ENCODE measurements around the gene NHERF2.

NHERF2 gene

GRCh38 chr16:2026461-2027023 is at the start of gene NHERF2:
Gene NHERF2 (plus strand): TSS chr16:2026902. CDS start chr16:2027006, 104 bp downstream.
- H3K4me3 Mint-ChIP-seq: peak within 1 kb of the TSS; percentile 62 to 79

DNA sequence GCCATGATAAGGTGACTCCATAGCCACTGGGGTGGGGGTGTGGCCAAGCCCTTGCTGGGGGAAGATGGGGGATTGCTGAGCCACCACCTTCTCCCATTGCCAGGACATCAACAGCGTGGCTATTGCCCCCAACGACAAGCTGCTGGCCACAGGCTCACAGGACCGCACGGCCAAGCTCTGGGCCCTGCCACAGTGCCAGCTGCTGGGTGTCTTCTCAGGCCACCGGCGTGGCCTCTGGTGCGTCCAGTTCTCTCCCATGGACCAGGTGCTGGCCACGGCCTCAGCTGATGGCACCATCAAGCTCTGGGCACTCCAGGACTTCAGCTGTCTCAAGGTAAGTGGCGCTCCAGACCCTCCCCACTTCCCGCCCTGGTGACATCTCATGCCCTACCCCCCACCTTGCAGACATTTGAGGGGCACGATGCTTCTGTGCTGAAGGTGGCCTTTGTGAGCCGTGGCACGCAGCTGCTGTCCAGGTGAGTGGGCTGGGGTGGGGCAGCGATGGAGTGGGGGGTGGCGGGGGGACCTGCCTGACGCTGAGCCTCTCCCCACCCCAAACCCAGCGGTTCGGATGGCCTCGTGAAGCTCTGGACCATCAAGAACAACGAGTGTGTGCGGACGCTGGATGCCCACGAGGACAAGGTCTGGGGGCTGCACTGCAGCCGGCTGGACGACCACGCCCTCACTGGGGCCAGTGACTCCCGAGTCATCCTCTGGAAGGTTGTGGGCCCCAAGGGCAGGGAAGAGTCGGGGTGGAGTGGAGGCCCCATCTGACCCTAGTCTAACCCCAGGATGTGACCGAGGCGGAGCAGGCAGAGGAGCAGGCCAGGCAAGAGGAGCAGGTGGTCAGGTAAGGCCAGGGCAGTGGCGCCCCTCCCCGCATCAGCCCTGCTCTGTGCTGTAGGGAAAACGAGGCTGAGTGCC is 49.5 kb upstream of the NHERF2 start:
- H3K27me3 Mint-ChIP-seq: peaks cover 29% of the 10 kb centered on the region

More at GRCh38 chr16:2026461-2027023, at the start of gene NHERF2:
- no peaks in the 10 kb centered on the region for H3K9me3 Mint-ChIP-seq
- no peak for DNase-seq
- H3K27ac Mint-ChIP-seq: peak within 1 kb of the TSS in 1 of 2 donors; percentile 91
- peaks cover 45% of the 10 kb centered on the region for H3K27me3 Mint-ChIP-seq
- ATAC-seq: peak; percentile 3
- peaks cover 33% of the 10 kb centered on the region for H3K4me1 Mint-ChIP-seq

GRCh38 chr16:1977875-1978268 is 48.8 kb upstream of the NHERF2 start:
- ATAC-seq: no peak
- Mint-ChIP-seq H3K9me3 (no peaks in the 10 kb centered on the region), H3K27me3 (peaks cover 36% of the 10 kb centered on the region), H3K4me3 (no peak overlapping the region), H3K4me1 (peaks cover 46% of the 10 kb centered on the region), H3K27ac (no peak overlapping the region)
- DNase-seq: no peak

More for the DNA sequence above, 49.5 kb upstream of the NHERF2 start:
- H3K4me1 Mint-ChIP-seq: peaks cover 44% of the 10 kb centered on the region
- ATAC-seq: no peak
- no peak for DNase-seq
- no peak overlapping the region for H3K4me3 Mint-ChIP-seq
- H3K27ac Mint-ChIP-seq: no peak overlapping the region
- no peaks in the 10 kb centered on the region for H3K9me3 Mint-ChIP-seq

GRCh38 chr16:1978476-1979120 is 48.1 kb upstream of the NHERF2 start:
- Mint-ChIP-seq H3K27me3 (peaks cover 43% of the 10 kb centered on the region), H3K4me3 (no peak overlapping the region), H3K9me3 (no peaks in the 10 kb centered on the region), H3K4me1 (peaks cover 43% of the 10 kb centered on the region), H3K27ac (no peak overlapping the region)
- DNase-seq: no peak
- ATAC-seq: no peak

DNA sequence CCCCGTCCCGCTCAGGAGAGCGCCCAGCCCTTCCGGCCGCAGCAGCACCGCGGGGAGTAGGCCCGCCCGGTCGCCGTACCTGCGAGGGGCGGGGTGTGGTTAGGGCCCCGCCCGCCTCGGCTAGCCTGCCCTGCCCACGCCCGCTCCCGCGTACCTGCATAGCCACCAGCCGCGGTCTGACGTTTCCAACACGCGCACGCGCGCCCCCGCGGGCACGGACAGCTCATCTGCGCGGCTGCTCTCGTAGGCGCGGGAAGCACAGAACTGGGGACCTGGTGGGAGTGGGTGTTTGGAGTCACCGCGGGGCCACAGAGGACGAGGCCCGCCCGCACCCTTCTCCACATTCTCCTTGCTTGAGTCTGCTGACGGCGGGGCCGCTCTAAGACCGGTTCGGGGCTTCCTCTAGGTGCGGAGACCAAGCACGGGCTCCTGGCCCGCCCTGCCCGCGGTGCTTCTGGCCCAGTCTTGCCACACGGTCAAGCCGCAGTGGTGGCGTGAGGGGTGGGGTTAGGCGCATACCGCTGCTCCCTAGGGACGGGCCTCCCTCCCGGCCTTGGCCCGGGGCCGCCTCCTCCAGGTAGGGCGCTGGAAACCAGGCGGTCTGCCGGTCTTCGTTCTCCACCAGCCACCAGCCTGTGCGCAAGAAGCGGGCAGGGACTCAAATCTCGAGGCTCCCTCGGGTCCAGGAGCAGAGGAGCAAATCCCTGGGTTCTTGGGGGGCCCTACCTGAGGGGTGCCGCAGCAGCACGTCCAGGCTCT is 47.3 kb upstream of the NHERF2 start:
- peak in 1 of 2 donors; percentile 23 for DNase-seq

GRCh38 chr16:1980030-1980769 is 46.5 kb upstream of the NHERF2 start:
- peaks cover 46% of the 10 kb centered on the region for H3K27me3 Mint-ChIP-seq
- ATAC-seq: no peak
- DNase-seq: no peak

More for the DNA sequence above, 47.3 kb upstream of the NHERF2 start:
- peak overlapping the region in 1 of 2 donors; percentile 18 for H3K4me3 Mint-ChIP-seq
- no peak for ATAC-seq
- no peaks in the 10 kb centered on the region for H3K9me3 Mint-ChIP-seq
- peaks cover 46% of the 10 kb centered on the region for H3K27me3 Mint-ChIP-seq
- peak overlapping the region in 1 of 2 donors; percentile 19 for H3K27ac Mint-ChIP-seq
- peaks cover 37% of the 10 kb centered on the region for H3K4me1 Mint-ChIP-seq

GRCh38 chr16:1980770-1981087 is 46.0 kb upstream of the NHERF2 start:
- Mint-ChIP-seq H3K9me3 (no peaks in the 10 kb centered on the region), H3K27ac (no peak overlapping the region), H3K4me1 (peaks cover 45% of the 10 kb centered on the region), H3K27me3 (peaks cover 46% of the 10 kb centered on the region), H3K4me3 (no peak overlapping the region)
- ATAC-seq (no peak), DNase-seq (no peak)

More at GRCh38 chr16:1980030-1980769, 46.5 kb upstream of the NHERF2 start:
- Mint-ChIP-seq H3K4me3 (no peak overlapping the region), H3K4me1 (peaks cover 40% of the 10 kb centered on the region), H3K27ac (peak overlapping the region in 1 of 2 donors; percentile 19), H3K9me3 (no peaks in the 10 kb centered on the region)

- DNase-seq (peak in 1 of 2 donors; percentile 44), ATAC-seq (peak; percentile 32)
- Mint-ChIP-seq H3K4me3 (peak within 1 kb of the TSS in 1 of 2 donors; percentile 6), H3K27ac (no peak within 1 kb of the TSS), H3K27me3 (peaks cover 46% of the 10 kb centered on the region), H3K4me1 (peaks cover 52% of the 10 kb centered on the region), H3K9me3 (no peaks in the 10 kb centered on the region)
Observed at GRCh38 chr16:1981398-1981836, 45.3 kb upstream of the NHERF2 start, which contains the start of gene NOXO1. Gene NOXO1 (minus strand): TSS chr16:1981469. CDS start chr16:1981179, 290 bp downstream.

- peaks cover 46% of the 10 kb centered on the region for H3K27me3 Mint-ChIP-seq
- no peak overlapping the region for H3K27ac Mint-ChIP-seq
- no peaks in the 10 kb centered on the region for H3K9me3 Mint-ChIP-seq
- DNase-seq (no peak), ATAC-seq (no peak)
- H3K4me1 Mint-ChIP-seq: peaks cover 53% of the 10 kb centered on the region
- H3K4me3 Mint-ChIP-seq: no peak overlapping the region
Observed at GRCh38 chr16:1982013-1982433, 44.7 kb upstream of the NHERF2 start.

- no peaks in the 10 kb centered on the region for H3K9me3 Mint-ChIP-seq
- ATAC-seq (no peak), DNase-seq (no peak)
- peak overlapping the region; percentile 79 to 87 for H3K4me3 Mint-ChIP-seq
- peaks cover 53% of the 10 kb centered on the region for H3K4me1 Mint-ChIP-seq
- peaks cover 49% of the 10 kb centered on the region for H3K27me3 Mint-ChIP-seq
- H3K27ac Mint-ChIP-seq: no peak overlapping the region
Observed at GRCh38 chr16:1982991-1983543, 43.6 kb upstream of the NHERF2 start.

- no peaks in the 10 kb centered on the region for H3K9me3 Mint-ChIP-seq
- peak; percentile 84 for ATAC-seq
- peak within 1 kb of the TSS; percentile 57 to 71 for H3K27ac Mint-ChIP-seq
- H3K4me1 Mint-ChIP-seq: peaks cover 53% of the 10 kb centered on the region
- H3K27me3 Mint-ChIP-seq: peaks cover 56% of the 10 kb centered on the region
- peak; percentile 82 to 84 for DNase-seq
- peak within 1 kb of the TSS; percentile 79 to 87 for H3K4me3 Mint-ChIP-seq
Observed at GRCh38 chr16:1983544-1984346, 43.0 kb upstream of the NHERF2 start, which contains the start of gene GFER. Gene GFER (plus strand): TSS chr16:1984193. CDS start chr16:1984219, 26 bp downstream.

- Mint-ChIP-seq H3K4me1 (peaks cover 61% of the 10 kb centered on the region), H3K27me3 (peaks cover 62% of the 10 kb centered on the region), H3K9me3 (no peaks in the 10 kb centered on the region), H3K27ac (peak overlapping the region in 1 of 2 donors; percentile 57), H3K4me3 (peak overlapping the region; percentile 79 to 87)
- DNase-seq (no peak), ATAC-seq (peak; percentile 32)
Observed at GRCh38 chr16:1984347-1985225, 42.1 kb upstream of the NHERF2 start.

Data from stimulated activated naive CD8-positive, alpha-beta T cell treated with anti-CD3 and anti-CD28 coated beads, Interleukin-15, amount 100 ng/mL, for 72 hours (primary cell).